T-helper 17 cell (primary cell): ENCODE measurements around the gene UTS2R. TPM values are rescaled to one million over a fixed set of nuclear protein-coding genes. Genes with fewer than 3 reads are reported as not detected.
"Not testable (repeated sequence)": the region's sequence is repeated elsewhere in the genome, so short reads cannot be mapped to it uniquely, and the experiment has no call there.

Experiments used
- ATAC-seq: fragments of 150-1000 bp; cut with Tn5 transposase; 2 replicates; pipeline ENCODE4 v1.10.0; 2021; ENCODE audit warnings: mild to moderate bottlenecking, moderate library complexity
- DNase-seq, 3 donors: peaks; one replicate each; pipeline versions ENCODE4 v3.0.0 to v3.0.0-alpha.2; 2020 to 2021
- H3K9me3 ChIP-seq: one replicate; pipeline ENCODE4 v1.7.0; 2013; ENCODE audit warnings: low read length, mild to moderate bottlenecking; ENCODE audit not compliant: control insufficient read depth, poor library complexity, severe bottlenecking
- H3K27ac Mint-ChIP-seq: one replicate; pipeline ENCODE4 v1.8.0; 2022; ENCODE audit warnings: mild to moderate bottlenecking, moderate library complexity, mixed read lengths
- H3K27me3 Mint-ChIP-seq: one replicate; pipeline ENCODE4 v1.8.0; 2022; ENCODE audit warnings: mixed read lengths
- H3K36me3 Mint-ChIP-seq: one replicate; pipeline ENCODE4 v1.8.0; 2022; ENCODE audit warnings: low read depth, mixed read lengths
- H3K4me1 Mint-ChIP-seq: one replicate; pipeline ENCODE4 v1.8.0; 2022; ENCODE audit warnings: mild to moderate bottlenecking, mixed read lengths
- H3K4me3 Mint-ChIP-seq: one replicate; pipeline ENCODE4 v1.8.0; 2022; ENCODE audit warnings: mild to moderate bottlenecking, moderate library complexity, mixed read lengths
- total RNA-seq, 4 donors: library from RNA in 2 of 4; stranded (reverse) in 2 of 4; gene quantifications; one replicate each; pipeline ENCODE4 v1.2.3 and lab custom pipeline; 2022 to 2026

Gene UTS2R
- total RNA-seq, 2 donors from 2014 or later: not detected

- H3K36me3 Mint-ChIP-seq: peaks cover 6% of the 10 kb centered on the region
- no peak for DNase-seq
- peak overlapping the region; percentile 45 for H3K4me3 Mint-ChIP-seq
- H3K9me3 ChIP-seq: no peaks in the 10 kb centered on the region
- no peak for ATAC-seq
- H3K27me3 Mint-ChIP-seq: peaks cover 36% of the 10 kb centered on the region
- H3K27ac Mint-ChIP-seq: no peak overlapping the region
- H3K4me1 Mint-ChIP-seq: peaks cover 12% of the 10 kb centered on the region
Measured at GRCh38 chr17:82380860-82381702, 9.5 kb downstream of the UTS2R start.

DNA sequence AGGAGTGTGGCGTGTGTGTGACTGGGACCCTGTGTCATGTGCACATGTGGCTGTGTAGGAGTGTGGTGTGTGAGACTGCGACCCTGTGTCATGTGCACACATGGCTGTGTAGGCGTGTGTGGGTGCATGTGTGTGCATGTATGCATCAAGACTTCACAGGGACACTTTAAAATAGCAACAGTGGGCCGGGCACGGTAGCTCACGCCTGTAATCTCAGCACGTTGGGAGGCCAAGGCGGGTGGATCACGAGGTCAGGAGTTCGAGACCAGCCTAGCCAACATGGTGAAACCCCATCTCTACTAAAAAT lies 10.1 kb downstream of the UTS2R start:
- H3K9me3 ChIP-seq: not testable (repeated sequence)
- H3K27me3 Mint-ChIP-seq: peaks cover 36% of the 10 kb centered on the region

GRCh38 chr17:82382220-82382932 lies 10.8 kb downstream of the UTS2R start:
- not testable (repeated sequence) for H3K4me3 Mint-ChIP-seq, H3K36me3 Mint-ChIP-seq, H3K27ac Mint-ChIP-seq, H3K9me3 ChIP-seq, DNase-seq, ATAC-seq
- H3K4me1 Mint-ChIP-seq: peaks cover 13% of the 10 kb centered on the region
- peaks cover 38% of the 10 kb centered on the region for H3K27me3 Mint-ChIP-seq

More for the DNA sequence above, 10.1 kb downstream of the UTS2R start:
- H3K4me1 Mint-ChIP-seq: peaks cover 12% of the 10 kb centered on the region
- not testable (repeated sequence) for ATAC-seq, H3K27ac Mint-ChIP-seq, H3K36me3 Mint-ChIP-seq, DNase-seq, H3K4me3 Mint-ChIP-seq

GRCh38 chr17:82382933-82383255 lies 11.3 kb downstream of the UTS2R start:
- Mint-ChIP-seq H3K27ac (no peak overlapping the region), H3K27me3 (peaks cover 39% of the 10 kb centered on the region), H3K4me3 (no peak overlapping the region), H3K4me1 (peaks cover 18% of the 10 kb centered on the region), H3K36me3 (peaks cover 8% of the 10 kb centered on the region)
- DNase-seq (no peak), ATAC-seq (no peak)
- H3K9me3 ChIP-seq: no peaks in the 10 kb centered on the region

- Mint-ChIP-seq H3K36me3 (peaks cover 8% of the 10 kb centered on the region), H3K4me3 (no peak overlapping the region), H3K27me3 (peaks cover 37% of the 10 kb centered on the region), H3K4me1 (peaks cover 19% of the 10 kb centered on the region), H3K27ac (no peak overlapping the region)
- H3K9me3 ChIP-seq: no peaks in the 10 kb centered on the region
- DNase-seq: no peak
- no peak for ATAC-seq
Measured at GRCh38 chr17:82383411-82383810, 11.8 kb downstream of the UTS2R start.

- H3K4me1 Mint-ChIP-seq: peaks cover 17% of the 10 kb centered on the region
- H3K4me3 Mint-ChIP-seq: no peak overlapping the region
Measured at GRCh38 chr17:82384051-82384729, 12.6 kb downstream of the UTS2R start.

GRCh38 chr17:82384730-82385481 lies 13.3 kb downstream of the UTS2R start:
- H3K27ac Mint-ChIP-seq: no peak overlapping the region
- DNase-seq: no peak
- H3K4me1 Mint-ChIP-seq: peaks cover 14% of the 10 kb centered on the region
- H3K36me3 Mint-ChIP-seq: peaks cover 6% of the 10 kb centered on the region
- H3K4me3 Mint-ChIP-seq: no peak overlapping the region
- peaks cover 26% of the 10 kb centered on the region for H3K27me3 Mint-ChIP-seq
- ATAC-seq: no peak
- H3K9me3 ChIP-seq: no peaks in the 10 kb centered on the region

More at GRCh38 chr17:82384051-82384729, 12.6 kb downstream of the UTS2R start:
- no peak overlapping the region for H3K27ac Mint-ChIP-seq
- peaks cover 30% of the 10 kb centered on the region for H3K27me3 Mint-ChIP-seq
- H3K9me3 ChIP-seq: no peaks in the 10 kb centered on the region
- peaks cover 8% of the 10 kb centered on the region for H3K36me3 Mint-ChIP-seq
- no peak for DNase-seq
- no peak for ATAC-seq

GRCh38 chr17:82385559-82386254 lies 14.1 kb downstream of the UTS2R start:
- ATAC-seq (no peak), DNase-seq (no peak)

GRCh38 chr17:82386255-82386831 lies 14.8 kb downstream of the UTS2R start:
- Mint-ChIP-seq H3K27ac (no peak overlapping the region), H3K27me3 (peaks cover 12% of the 10 kb centered on the region), H3K4me1 (peaks cover 8% of the 10 kb centered on the region), H3K4me3 (no peak overlapping the region), H3K36me3 (peaks cover 2% of the 10 kb centered on the region)
- ATAC-seq (no peak), DNase-seq (no peak)
- no peaks in the 10 kb centered on the region for H3K9me3 ChIP-seq

More at GRCh38 chr17:82385559-82386254, 14.1 kb downstream of the UTS2R start:
- Mint-ChIP-seq H3K4me1 (peaks cover 12% of the 10 kb centered on the region), H3K27ac (no peak overlapping the region), H3K36me3 (peaks cover 4% of the 10 kb centered on the region), H3K4me3 (no peak overlapping the region), H3K27me3 (peaks cover 18% of the 10 kb centered on the region)
- no peaks in the 10 kb centered on the region for H3K9me3 ChIP-seq

DNA sequence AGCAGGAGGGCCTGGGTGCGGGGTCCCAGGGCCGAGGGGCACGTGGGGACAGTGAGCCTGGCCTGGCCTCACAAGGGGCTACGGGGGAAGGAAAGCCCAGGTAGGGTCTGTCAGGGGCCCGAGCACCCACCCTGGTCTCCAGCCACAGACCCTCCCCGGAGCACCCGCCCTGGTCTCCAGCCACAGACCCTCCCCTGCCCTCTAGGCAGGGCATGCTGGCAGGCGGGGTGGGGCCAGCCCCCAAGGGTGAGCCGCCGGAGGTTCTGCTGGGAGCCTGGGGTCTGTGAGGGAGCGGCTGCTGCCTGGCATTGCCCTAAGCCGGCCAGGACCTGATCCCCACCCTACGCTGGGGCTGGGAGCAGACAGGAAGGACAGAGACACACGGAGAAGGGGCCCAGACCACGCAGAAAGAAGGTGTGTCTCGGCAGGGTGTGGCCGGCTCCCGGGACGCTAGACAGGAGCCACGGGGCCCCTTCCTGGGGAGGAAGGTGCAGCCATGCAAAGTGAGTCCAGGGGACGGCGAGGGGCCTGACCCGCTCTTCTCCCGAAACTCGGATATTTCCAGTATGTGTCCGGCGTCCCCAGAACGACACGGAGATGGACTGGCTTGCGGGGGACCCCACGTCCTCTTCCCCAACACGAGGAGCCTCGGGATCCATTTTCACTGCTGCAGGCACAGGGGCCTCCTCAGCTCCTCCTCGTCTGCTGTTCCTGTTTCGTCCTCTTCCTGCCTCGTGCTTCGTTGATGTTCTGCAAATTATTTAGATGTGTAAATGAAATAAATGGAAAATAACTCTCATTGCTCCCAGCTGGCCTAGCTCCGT lies 15.5 kb downstream of the UTS2R start:
- H3K27me3 Mint-ChIP-seq: peaks cover 9% of the 10 kb centered on the region
- H3K4me1 Mint-ChIP-seq: peaks cover 6% of the 10 kb centered on the region
- DNase-seq (no peak), ATAC-seq (no peak)
- peaks cover 2% of the 10 kb centered on the region for H3K36me3 Mint-ChIP-seq
- no peak overlapping the region for H3K4me3 Mint-ChIP-seq
- H3K9me3 ChIP-seq: no peaks in the 10 kb centered on the region
- no peak overlapping the region for H3K27ac Mint-ChIP-seq

- peaks cover 9% of the 10 kb centered on the region for H3K27me3 Mint-ChIP-seq
- peaks cover 6% of the 10 kb centered on the region for H3K4me1 Mint-ChIP-seq
- H3K4me3 Mint-ChIP-seq: no peak overlapping the region
- H3K36me3 Mint-ChIP-seq: peaks cover 2% of the 10 kb centered on the region
- ATAC-seq (no peak), DNase-seq (no peak)
- no peaks in the 10 kb centered on the region for H3K9me3 ChIP-seq
- peak overlapping the region; percentile 67 for H3K27ac Mint-ChIP-seq
Measured at GRCh38 chr17:82387705-82388106, 16.1 kb downstream of the UTS2R start.
